ENCODE measurements around the gene ADAM17.

ADAM17 gene

DNA sequence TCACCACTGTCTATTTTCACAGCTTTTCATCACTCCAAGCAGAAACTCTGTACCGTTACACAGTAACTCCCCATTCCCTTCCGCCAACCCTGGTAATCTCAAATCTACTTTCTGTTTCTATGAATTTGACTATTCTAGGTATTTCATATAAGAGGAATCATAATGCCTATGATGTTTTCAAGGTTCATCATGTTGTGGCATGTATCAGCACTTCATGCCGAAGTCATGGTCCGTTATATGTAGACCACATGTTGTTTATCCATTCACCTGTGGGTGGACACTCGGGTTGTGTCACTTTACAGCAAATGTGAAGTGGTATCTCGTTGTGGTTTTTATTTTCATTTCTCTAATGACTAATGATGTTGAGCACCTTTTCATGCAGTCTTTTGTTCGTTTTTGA is 110.5 kb downstream of the ADAM17 start:
- no peaks in the 10 kb centered on the region; the same call in 1 of the 2 replicates for H3K36me3 ChIP-seq (replicated peaks; ENCODE audit: insufficient read depth, low read length)
- no peak for TF ChIP-seq EZH2 (optimal IDR thresholded peaks at IDR 0.05; ENCODE audit: low read depth, low read length)
- TF ChIP-seq EZH2phosphoT487 (IDR thresholded peaks at IDR 0.05; ENCODE audit: low read length): no peak
- TF ChIP-seq, protein P1, sequence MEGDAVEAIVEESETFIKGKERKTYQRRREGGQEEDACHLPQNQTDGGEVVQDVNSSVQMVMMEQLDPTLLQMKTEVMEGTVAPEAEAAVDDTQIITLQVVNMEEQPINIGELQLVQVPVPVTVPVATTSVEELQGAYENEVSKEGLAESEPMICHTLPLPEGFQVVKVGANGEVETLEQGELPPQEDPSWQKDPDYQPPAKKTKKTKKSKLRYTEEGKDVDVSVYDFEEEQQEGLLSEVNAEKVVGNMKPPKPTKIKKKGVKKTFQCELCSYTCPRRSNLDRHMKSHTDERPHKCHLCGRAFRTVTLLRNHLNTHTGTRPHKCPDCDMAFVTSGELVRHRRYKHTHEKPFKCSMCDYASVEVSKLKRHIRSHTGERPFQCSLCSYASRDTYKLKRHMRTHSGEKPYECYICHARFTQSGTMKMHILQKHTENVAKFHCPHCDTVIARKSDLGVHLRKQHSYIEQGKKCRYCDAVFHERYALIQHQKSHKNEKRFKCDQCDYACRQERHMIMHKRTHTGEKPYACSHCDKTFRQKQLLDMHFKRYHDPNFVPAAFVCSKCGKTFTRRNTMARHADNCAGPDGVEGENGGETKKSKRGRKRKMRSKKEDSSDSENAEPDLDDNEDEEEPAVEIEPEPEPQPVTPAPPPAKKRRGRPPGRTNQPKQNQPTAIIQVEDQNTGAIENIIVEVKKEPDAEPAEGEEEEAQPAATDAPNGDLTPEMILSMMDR (IDR thresholded peaks at IDR 0.05; ENCODE audit: low read length): no peak

DNA sequence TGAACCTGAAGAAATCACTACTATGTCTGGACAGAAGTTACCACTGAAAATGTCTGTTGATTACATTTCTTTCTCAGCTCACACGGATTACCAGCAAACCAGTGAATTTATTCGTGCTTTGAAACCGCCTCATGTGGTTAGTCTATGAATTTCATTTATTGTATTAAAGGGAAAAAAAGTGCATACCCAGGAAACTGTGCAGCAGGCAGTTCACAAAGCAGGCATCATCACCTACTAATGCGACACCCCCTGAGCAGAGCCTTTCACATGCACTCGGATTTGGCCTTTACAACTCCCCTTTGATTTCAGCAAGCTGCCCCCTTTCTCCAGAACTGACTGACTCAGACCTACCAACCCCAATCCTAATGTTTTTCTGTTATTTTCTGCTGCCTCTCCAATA is 112.1 kb downstream of the ADAM17 start:
- Histone ChIP-seq H3K4me2 (ENCODE audit: low read depth, low read length) (no peak overlapping the region), H4K20me1 (ENCODE audit: insufficient read depth, low read length) (no peaks in the 10 kb centered on the region), H3K27me3 (replicated peaks; ENCODE audit: insufficient read depth, low read length) (no peaks in the 10 kb centered on the region), H3F3A (ENCODE audit: insufficient read depth, low read length) (no peaks in the 10 kb centered on the region), H3K79me2 (ENCODE audit: low read length) (no peaks in the 10 kb centered on the region), H3K9me3 (replicated peaks; ENCODE audit: insufficient read depth, low read length) (no peaks in the 10 kb centered on the region), H3K9ac (ENCODE audit: low read length) (no peak overlapping the region), H3K36me3 (replicated peaks; ENCODE audit: insufficient read depth, low read length) (no peaks in the 10 kb centered on the region; the same call in 1 of the 2 replicates), H3K9me2 (replicated peaks; ENCODE audit: insufficient read depth, low read length) (no peaks in the 10 kb centered on the region), H3K4me3 (ENCODE audit: low read length) (no peak overlapping the region), H2AFZ (ENCODE audit: low read length) (no peak overlapping the region), H3K4me1 (ENCODE audit: low read length) (no peaks in the 10 kb centered on the region), H3K27ac (ENCODE audit: low read length) (no peak overlapping the region)
- DNase-seq: no peak
- TF ChIP-seq EZH2phosphoT487 (IDR thresholded peaks at IDR 0.05; ENCODE audit: low read length) (no peak), EZH2 (optimal IDR thresholded peaks at IDR 0.05; ENCODE audit: low read depth, low read length) (no peak)
- TF ChIP-seq, protein P1 (IDR thresholded peaks at IDR 0.05; ENCODE audit: low read length): no peak

More for the DNA sequence above, 110.5 kb downstream of the ADAM17 start:
- no peak for DNase-seq
- Histone ChIP-seq H3K4me3 (ENCODE audit: low read length) (no peak overlapping the region), H3K4me2 (ENCODE audit: low read depth, low read length) (no peak overlapping the region), H3K4me1 (ENCODE audit: low read length) (no peaks in the 10 kb centered on the region), H2AFZ (ENCODE audit: low read length) (no peak overlapping the region), H3K9ac (ENCODE audit: low read length) (no peak overlapping the region), H3F3A (ENCODE audit: insufficient read depth, low read length) (no peaks in the 10 kb centered on the region), H3K27me3 (replicated peaks; ENCODE audit: insufficient read depth, low read length) (no peaks in the 10 kb centered on the region), H4K20me1 (ENCODE audit: insufficient read depth, low read length) (no peaks in the 10 kb centered on the region), H3K27ac (ENCODE audit: low read length) (no peak overlapping the region), H3K9me2 (replicated peaks; ENCODE audit: insufficient read depth, low read length) (no peaks in the 10 kb centered on the region), H3K9me3 (replicated peaks; ENCODE audit: insufficient read depth, low read length) (no peaks in the 10 kb centered on the region), H3K79me2 (ENCODE audit: low read length) (no peaks in the 10 kb centered on the region)

DNA sequence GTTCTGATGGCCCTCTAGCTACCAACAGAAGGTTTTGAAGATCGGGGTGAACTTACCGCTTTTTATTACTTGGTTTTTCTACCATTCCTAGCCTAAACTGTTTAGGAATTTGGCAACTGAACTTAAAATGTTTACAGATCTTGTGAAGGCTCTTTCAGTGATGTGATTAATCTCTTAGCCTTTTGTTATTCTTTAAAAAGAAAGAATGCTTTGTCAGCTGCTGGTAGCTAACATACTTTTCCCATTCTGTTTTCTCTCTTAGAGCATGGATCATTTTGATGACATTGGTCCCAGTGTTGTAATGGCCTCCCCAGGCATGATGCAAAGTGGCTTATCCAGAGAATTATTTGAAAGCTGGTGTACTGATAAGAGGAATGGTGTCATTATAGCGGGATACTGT is 114.1 kb downstream of the ADAM17 start:
- Histone ChIP-seq H3K9me2 (replicated peaks; ENCODE audit: insufficient read depth, low read length) (no peaks in the 10 kb centered on the region), H3K27me3 (replicated peaks; ENCODE audit: insufficient read depth, low read length) (no peaks in the 10 kb centered on the region), H3K27ac (ENCODE audit: low read length) (no peak overlapping the region), H3K9me3 (replicated peaks; ENCODE audit: insufficient read depth, low read length) (no peaks in the 10 kb centered on the region), H3K79me2 (ENCODE audit: low read length) (no peaks in the 10 kb centered on the region), H3K4me3 (ENCODE audit: low read length) (no peak overlapping the region), H3K9ac (ENCODE audit: low read length) (no peak overlapping the region), H3K4me2 (ENCODE audit: low read depth, low read length) (no peak overlapping the region), H2AFZ (ENCODE audit: low read length) (no peak overlapping the region), H3K4me1 (ENCODE audit: low read length) (no peaks in the 10 kb centered on the region), H4K20me1 (ENCODE audit: insufficient read depth, low read length) (no peaks in the 10 kb centered on the region), H3F3A (ENCODE audit: insufficient read depth, low read length) (no peaks in the 10 kb centered on the region), H3K36me3 (replicated peaks; ENCODE audit: insufficient read depth, low read length) (no peaks in the 10 kb centered on the region; the same call in none of the 2 replicates)
- TF ChIP-seq, protein P1 (IDR thresholded peaks at IDR 0.05; ENCODE audit: low read length): no peak
- TF ChIP-seq EZH2 (optimal IDR thresholded peaks at IDR 0.05; ENCODE audit: low read depth, low read length): no peak
- TF ChIP-seq EZH2phosphoT487 (IDR thresholded peaks at IDR 0.05; ENCODE audit: low read length): no peak
- DNase-seq: no peak

Data from MM.1S (cell line).